Hematopoietic multipotent progenitor cell treated with erythropoietin and hydrocortisone succinate and interleukin-3 and kit ligand, for 15 days (in vitro differentiated cells): ENCODE measurements around the gene LLCFC1.

Source experiments
- DNase-seq: peaks from one replicate; pipeline ENCODE4 v3.0.0-alpha.2; 2015; ENCODE audit warnings: low spot score

The LLCFC1 gene

DNA sequence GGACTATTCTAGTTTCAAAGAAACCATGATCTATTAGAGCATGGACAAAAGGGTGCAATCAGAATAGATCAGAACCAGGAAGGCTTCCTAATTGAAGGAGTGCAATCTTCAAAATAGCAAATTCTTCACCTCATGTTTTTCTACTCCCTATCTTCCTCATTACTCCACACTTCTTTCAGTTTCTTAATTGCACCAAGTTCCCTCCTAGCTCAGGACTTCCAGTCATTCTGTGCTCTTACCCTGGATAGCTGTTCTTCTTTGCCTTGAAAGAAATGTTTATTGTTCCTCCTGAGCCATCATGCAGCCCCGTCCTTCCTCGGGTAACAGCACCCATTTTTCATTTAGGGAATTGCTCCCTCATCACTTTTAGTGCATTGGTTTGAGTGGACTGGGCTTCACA lies 28.8 kb upstream of the LLCFC1 start:
- DNase-seq = no peak

DNA sequence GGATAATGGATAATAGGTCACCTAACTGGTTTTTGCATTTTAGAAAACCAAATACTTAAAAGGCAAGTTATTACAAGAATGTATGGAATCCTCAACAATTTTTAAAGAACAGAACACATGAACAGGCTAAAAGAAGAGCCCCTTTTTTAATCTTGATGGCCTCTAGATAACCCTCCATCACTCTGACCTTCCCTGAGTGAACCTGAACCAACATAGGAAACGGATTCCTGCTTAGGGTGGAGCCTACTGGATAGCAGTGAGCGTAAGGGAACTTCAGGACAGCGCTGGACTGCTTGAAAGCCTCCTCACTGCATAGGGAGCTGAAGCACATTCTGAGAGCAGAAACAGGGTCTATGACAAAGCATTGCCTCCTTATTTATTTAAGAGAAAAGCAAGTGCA lies 26.2 kb upstream of the LLCFC1 start:
- no peak for DNase-seq

DNA sequence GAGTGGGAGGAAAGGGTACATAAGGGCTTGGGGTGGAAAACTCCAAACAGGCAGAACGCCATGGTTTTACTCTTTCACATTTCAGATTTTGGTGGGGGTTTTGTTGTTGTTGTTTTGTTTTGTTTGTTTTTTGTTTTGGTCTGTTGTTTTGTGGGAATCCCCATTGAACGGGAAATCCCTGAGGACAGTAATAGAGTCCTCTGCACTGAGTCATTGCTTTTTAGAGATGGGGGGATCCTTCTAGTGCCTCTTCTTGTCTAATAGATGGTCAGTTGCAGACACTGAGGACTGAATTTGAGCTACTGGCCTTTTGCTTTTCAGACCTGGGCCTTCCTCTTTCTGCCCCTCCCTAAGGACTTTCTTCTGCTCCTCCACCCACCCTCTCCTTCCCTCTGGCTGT lies 25.7 kb upstream of the LLCFC1 start:
- no peak for DNase-seq

DNA sequence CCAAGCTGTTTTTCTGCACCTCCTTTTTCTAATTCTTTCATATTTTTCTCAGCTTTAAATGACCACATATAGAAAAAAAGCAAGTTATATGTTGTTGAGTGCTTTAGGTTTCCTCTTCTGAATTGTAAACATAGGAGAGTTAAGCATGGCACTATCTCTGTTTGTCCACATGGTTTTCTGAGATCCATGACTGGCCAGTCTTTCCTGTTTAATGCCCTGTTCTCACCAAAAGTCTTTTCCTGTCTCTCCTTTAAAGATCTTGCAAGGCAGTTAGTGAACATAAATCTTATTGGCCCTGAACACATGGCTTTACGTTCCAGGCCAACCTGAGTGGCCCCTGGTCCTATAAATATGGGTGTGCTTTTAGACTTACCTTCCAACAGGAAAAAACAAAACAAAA lies 25.2 kb upstream of the LLCFC1 start:
- DNase-seq = no peak

DNA sequence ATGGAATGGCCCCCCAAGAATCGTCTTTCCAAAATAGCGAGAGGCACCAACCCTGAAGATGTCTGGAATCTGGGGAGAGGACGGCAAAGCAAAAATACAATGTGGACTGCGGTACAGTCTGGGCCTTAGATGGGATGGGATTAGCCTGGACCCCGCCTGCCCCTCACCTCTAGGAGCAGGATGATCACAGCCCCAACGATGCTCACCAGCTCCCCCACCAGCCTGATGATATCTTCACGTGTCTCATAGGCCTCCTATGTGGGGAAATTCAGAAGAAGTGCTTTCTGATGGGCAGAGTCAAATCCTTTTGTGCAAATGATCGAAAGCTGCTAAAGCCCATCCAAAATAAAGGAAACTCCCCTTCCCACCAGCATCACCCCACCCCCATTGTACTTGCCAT lies 24.0 kb upstream of the LLCFC1 start:
- no peak for DNase-seq

DNA sequence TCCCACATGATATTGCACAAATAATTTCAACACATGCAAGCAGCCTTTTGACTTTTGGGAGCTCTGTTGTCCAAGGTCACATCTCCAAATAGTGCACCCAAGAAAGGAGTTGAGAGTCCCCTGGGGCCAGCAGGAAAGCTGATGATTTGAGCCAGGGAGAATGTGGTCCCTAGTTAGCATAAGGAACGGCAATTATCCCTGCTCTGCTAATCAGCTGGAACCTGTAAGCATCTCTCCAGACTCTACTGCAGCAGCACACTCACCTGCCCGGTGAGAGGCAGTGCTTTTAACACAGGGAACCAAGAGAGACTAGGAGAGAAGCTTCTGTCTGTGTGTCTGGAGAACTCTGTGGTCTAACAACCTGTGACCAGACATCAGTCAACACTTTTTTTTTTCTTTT lies 22.8 kb upstream of the LLCFC1 start:
- DNase-seq = no peak

DNA sequence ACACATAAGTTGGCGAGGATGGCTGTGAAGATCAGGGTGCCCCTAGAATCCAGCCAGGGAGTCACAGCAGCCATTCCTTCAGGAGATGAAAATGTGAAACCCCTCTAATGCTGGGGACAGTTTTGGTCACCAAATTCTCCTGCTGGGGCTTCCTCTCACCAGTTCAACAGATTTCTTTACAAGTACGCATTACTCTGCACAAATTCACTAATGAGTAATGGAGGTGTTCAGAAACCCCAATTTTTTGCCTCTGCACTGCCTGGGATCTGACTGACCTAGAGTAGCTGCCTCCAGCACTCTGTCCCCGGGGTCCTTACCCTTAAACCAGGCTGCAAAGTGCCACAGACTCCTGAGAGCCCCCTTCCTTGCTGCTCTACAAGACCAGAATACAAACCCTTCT lies 21.8 kb upstream of the LLCFC1 start:
- no peak for DNase-seq

DNA sequence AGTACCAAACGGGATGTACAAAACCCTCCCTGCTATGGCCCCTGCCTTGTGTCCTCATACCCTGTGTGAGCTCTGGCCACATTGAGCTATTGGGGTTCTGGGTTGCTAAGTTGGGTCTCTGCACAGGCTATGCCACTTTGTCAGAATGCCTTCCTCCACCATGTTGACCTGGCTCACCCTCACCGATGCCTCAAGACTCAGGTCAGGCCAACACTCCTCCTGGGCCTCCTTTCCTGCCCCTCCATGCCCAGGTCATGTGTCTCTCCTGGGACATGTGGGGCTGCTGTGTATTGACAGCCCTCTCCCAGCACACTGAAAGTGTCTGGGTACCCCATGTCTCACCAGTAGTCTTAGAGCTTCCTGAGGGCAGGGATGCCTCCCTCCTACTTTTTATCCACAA lies 20.4 kb upstream of the LLCFC1 start:
- no peak for DNase-seq

DNA sequence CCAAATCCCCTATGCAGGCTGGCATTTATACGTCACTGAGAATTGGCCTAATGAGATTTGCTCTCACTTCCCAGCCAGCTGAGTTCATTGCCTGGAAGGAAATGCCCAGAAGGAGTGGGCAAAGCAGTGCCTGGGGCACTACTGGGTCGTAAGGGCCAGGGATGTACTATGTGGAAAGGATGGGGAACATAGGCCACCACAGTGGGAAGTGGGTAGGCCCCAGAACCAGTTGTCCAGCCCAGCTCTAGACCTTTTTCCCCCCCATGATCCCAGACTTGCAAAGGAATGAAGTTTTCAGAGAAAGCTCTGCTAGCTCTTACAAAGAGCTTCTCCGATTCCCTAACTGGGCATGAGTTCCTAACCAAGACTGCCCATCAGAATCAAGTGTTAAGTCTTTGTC lies 19.6 kb upstream of the LLCFC1 start:
- no peak for DNase-seq

DNA sequence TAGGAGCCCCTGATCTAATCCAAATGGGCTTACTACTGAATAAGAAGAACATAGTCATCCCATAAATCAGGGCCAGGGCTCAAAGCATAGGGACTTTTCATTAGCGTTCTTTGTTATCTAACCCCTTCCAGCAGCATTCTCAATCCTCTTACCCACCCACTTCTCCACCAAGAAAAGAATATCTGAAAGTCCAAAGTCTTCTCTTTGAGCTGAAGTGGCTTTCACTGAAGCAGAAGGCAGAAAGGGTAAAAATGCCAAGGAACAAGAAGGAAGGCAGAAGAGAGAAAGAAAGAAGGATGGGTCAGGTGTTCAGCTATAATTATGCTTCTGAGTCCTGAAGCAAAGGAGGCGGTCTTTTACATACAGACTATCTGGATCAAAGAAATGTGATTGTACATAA lies 15.9 kb upstream of the LLCFC1 start:
- DNase-seq = no peak

DNA sequence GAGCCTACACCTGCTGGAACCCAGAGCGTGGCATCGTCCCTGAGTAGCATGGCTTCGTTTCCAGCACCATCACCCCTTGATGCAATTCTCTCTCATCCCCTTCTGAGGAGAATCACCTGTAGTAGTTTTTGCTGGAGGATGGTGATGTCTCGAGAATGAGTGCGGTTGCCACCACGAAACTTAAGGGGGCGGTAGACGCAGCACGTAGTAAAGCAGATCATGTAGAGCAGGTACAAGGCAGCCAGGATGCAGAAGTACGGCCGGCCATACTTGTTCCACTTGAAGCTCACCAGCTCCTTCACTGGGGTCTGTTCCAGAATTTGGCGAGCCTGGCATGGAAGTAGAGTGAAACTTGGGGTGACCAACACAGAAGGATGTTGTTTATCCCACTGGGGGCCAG lies 13.9 kb upstream of the LLCFC1 start:
- peak; percentile 34 for DNase-seq

DNA sequence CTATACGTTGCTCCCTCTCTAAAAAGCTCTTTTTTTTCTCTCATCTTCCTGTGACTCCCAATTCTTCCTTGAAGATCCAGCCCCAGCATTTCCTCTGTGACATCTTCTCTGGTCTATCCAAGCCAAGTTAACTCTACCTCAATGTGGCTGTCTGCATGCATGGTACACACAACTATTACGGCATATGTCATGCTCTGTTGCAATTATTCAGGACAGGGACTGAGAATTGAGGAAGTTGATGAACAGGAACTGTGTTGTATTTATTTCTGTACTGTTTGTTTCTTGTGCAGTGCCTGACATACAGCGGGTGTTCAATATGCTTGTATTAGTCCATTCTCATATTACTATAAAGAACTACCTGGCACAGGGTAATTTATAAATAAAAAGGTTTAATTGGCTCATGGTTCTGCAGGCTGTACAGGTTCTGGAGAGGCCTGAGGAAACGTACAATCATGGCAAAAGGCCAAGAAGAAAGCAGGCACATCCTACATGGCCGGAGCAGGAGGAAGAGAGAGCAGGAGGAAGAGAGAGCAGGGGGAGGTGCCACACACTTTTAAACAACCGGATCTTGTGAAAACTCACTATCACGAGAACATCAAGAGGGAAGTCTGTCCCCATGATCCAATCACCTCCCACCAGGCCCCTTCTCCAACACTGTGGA lies 12.1 kb upstream of the LLCFC1 start:
- no peak for DNase-seq

DNA sequence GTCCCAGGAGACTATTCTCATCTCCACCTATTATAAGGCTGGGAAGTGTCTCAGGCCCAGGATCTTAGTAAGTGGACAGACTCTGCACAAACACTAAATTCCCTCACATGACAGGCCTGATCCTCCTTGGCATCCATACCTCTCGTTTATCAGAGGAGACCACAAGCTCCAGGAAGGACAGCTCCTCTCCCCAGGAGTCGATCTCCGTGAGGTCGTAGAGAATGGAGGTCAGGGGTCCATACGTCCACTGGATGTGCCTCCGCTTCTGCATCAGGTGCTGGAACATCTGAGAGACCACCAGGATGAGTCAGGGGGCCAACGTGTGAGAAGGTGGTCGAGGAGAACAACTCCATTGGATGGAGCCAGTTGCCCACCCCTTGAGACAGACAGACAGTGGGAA lies 11.3 kb upstream of the LLCFC1 start:
- DNase-seq = no peak

DNA sequence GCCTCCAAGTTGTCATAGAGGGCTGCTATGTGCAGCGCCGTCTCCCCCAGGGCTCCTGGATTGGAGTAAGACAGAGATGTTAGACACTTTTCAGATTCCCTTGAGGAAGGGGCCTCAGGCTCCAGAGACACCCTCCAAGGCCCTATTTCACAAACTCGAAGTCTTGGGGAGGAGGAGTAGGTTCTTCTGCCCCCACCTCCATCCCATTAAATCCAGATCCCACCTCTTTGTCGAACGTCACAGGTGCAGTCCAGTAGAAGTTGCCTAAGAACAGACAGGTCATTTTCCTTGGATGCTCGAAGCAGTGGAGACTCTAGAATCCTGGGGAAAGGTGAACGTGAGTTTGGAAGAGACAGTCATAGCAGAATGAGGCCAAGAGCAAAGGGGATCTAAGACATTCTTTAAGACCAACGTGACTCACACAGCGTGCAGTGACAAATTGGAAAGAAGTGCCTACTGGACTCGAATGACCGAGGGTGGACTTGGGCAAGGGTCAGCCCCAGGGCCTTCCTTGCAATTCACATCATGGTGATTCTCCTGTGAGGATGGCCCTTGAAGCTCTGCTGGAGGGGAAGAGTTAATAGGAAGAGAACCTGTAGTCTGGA lies 9.1 kb upstream of the LLCFC1 start:
- DNase-seq = no peak

DNA sequence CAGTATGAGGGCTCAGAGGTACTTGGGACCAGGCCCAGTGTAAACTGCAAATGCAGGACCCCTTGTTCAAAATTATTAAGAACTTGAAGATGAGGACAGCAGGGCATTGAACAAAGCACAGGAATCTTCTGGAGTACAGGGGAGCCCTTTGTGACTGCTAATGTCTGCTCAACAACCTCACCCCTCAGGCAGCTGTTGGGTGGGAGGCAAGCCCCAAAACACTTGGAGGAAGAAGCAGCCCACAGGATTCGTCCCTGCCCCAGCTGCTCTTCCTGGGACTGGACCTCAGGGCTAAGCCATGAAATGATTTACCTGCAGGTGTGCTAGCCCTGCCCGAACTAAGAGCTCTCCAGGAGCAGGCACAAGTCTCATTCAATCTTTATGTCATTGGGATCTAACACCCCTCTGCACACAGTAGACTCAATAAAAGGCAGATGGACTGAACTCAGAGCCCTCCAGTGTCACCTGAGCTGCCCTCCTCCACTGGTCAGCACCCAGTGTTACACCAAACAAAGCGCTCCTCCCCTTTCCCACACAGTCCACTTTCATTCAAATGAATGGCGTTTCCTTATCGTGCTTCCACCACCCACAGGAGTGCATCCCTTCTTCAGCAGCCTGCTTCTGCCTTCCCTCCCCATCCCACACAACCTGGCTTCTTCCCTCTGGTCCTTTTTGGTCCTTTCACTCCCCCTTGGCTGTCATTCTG lies 6.7 kb upstream of the LLCFC1 start:
- DNase-seq = no peak

DNA sequence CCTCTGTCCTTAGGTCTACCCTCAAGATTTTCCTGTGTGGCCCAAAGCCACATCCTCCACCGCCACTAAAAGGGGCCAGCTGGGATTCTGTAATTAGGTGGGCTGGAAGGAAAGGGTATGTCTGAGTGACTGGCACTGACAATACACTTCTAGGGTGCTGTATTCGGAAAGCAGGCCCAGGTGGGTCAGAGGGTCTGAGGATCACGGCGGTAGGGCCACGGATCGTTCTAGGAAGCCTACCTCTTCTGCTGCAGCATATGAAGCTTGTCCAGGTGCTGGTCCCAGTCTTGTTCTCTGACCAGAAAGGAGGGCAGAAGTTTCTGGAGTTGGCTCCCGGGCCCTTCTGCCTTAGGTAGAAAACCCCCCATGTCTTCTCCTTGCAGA lies 6.2 kb upstream of the LLCFC1 start:
- no peak for DNase-seq

DNA sequence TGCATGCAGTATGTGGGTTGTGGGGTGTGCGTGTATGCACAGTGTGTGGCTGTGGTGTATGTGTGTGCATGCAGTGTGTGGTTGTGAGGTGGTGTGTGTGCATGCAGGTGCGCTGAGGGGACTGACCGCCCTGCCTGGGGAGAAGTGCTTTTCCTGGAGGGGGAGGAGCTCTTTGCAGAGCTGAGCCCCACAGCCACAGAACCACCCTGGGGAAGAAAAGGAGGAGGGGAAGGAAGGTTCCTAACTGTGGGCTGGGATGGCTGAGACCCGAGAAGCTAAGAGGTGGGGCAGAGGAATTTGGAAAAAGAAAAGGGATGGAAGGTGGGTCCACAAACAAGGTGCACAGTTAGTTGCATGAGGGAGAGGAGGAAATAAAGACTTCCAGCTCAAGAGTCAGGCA lies 5.7 kb upstream of the LLCFC1 start, which contains the start of gene TRPV5:
TRPV5 (minus strand) TSS at position 123 of the 400 bp plus-strand sequence. CDS start 287 bp downstream, outside the sequence.
- no peak for DNase-seq

DNA sequence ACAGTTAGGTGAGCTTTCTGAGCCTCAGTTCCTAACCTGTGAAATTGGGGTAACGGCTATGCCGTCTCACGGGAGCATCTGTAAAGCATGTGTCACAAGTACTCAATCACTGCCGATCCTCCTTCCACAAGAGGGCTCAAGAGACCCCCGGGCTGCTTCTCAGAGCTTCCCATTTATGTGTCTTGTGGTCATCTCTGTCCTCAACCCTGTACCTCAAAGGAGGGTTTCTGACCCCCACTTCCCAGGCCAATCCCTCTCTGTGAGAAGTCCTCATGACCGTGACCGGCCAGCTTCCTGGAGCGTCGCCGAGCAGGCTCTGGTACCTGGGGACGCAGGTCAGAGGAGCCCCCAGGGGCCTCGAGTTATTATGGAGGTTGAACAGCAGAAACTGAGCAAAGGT lies 5.2 kb upstream of the LLCFC1 start:
- no peak for DNase-seq

DNA sequence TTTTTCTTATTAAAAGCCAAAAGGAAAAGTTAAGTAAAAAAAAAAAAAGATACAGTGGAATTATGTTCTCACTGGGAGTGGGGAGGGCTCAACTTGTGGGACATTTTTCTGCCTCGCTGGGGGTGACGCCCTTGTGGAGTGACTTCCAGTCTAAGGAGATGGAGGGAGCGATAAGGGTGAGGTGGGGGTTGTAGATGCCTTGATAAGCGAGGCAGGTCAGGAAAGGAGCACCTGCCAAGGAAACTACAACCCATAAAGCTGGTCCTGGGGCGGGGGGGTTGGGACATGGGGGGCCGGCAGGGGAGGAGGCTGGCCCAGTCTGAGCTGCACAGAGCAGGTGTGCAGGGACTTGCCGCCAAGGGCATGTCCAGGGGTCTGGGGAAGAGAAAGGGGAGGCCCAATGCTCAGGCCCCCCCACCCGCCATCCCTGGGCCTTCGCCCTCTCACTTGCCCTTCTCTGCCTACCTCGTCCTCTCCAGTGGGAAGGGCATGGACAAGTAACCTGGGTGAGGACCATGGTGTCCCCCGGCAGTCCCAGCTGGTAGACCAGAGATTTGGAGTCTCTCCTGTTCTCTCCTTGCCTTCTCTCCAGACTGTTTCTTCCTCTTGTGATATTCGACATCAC lies 3.2 kb upstream of the LLCFC1 start:
- no peak for DNase-seq

DNA sequence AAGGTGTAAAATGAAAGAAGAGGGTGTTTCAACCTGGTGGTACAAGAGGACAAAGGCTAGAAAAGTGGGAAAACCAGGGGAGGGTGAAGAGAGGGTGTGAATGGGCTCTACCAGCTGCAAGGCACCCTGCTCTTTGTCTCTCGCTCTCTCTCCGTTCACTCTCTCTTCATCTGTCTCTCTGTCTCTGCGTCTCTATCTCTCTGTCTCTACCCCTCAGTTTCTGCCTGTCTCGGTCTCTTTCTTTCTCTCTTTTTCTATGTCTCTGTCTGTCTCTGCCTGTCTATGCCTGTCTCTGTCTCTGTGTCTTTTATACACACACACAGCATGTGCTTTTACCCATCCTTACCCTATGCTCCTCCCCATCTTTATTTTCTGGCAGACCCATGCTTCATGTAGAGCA lies 673 bp upstream of the LLCFC1 start:
- no peak for DNase-seq

DNA sequence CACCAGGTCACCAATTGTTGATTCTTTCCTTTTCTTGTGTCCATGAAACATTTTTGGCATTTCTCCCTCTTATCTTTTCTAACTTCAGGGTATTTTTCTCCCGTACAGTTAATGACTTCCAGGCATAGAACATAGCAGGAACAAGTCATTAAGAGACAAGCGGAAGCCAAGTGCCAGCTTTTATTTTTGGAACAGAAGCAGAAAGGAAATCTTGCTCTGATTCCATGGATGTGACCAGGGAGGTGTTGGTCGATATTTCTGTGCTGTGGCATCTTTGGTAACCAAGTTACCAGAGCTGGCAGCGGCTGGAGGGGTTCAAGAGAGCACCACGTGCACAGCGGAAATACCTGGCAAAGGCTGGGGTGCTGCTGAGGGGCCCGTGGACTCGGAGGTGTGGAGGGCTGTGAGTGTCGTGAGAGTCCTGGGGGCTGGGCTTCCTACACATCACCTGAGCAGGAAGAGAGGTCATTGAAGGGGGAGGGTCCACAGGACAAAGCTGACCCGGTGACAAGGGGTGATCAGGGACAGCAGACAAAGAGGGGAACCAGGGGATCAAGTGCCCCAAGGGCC lies 1.8 kb downstream of the LLCFC1 start:
- DNase-seq = no peak

DNA sequence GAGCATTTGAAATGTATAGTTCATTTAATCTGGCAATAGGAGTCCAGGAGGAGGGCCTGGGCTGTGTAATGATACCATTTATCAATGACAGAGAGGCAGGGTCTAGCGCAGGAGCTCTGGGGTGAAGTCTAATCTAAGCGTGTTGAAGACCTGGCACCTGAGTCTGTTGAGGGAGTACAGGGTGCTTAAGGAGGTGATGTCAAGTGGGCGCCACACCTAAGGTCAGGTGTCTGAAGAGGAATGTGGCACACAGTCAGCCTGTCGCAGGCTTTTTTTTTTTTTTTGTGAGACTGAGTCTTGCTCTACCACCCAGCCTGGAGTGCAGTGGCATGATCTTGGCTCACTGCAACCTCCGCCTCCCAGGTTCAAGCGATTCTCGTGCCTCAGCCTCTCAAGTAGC lies 2.3 kb downstream of the LLCFC1 start:
- DNase-seq = no peak

DNA sequence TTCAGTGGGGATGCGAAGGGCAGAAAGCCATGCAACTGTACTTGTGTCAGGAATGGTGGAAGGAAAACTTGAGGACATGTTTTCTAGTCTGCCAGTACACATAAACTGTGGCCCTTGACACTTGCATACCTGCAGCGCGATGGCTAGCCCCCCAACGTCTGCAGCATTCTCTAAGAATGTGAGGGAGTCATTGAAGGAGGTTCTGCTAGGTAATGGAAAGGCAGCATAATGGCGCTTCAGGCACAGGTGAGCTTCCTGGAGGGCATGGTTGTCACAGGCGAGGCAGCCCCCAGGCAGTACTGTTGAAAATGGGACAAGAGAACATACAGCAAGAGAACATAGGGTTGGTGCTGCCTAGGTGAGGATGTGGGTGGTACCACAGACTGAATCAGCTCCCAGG lies 3.5 kb downstream of the LLCFC1 start:
- no peak for DNase-seq
